Measurements from ENCODE around the gene MLF2.

DNA sequence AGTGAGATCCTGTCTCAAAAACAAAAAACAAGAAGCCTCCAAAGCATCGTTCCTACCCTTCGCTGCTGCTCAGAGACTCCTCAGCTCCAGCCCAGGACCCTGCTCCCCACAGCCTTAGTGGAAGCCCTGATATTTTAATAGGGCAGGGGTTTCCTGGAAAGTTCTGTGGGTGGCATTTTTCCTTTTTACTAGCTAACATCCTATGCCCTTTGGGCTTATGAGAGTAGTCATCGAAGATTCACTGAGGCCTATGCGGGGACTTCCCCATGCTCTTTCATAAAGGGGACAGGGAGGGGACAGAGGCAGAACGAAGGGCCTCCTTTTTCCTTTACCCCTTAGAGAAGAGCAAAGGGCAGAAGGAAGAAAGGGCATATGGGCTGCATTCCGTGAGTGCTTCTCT is 27.6 kb upstream of the MLF2 start:
- TF ChIP-seq, protein P1, sequence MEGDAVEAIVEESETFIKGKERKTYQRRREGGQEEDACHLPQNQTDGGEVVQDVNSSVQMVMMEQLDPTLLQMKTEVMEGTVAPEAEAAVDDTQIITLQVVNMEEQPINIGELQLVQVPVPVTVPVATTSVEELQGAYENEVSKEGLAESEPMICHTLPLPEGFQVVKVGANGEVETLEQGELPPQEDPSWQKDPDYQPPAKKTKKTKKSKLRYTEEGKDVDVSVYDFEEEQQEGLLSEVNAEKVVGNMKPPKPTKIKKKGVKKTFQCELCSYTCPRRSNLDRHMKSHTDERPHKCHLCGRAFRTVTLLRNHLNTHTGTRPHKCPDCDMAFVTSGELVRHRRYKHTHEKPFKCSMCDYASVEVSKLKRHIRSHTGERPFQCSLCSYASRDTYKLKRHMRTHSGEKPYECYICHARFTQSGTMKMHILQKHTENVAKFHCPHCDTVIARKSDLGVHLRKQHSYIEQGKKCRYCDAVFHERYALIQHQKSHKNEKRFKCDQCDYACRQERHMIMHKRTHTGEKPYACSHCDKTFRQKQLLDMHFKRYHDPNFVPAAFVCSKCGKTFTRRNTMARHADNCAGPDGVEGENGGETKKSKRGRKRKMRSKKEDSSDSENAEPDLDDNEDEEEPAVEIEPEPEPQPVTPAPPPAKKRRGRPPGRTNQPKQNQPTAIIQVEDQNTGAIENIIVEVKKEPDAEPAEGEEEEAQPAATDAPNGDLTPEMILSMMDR (conservative IDR thresholded peaks at IDR 0.05; ENCODE audit: low read length) = no peak
- no peak for TF ChIP-seq EZH2phosphoT487 (IDR thresholded peaks at IDR 0.05; ENCODE audit: borderline replicate concordance, low read depth, low read length)

Measured in OCI-LY7 (cell line).